ENCODE measurements around the gene ATP5ME.
"Not testable (repeated sequence)": the region's sequence is repeated elsewhere in the genome, so short reads cannot be mapped to it uniquely, and the experiment has no call there.

Gene ATP5ME

GRCh38 chr4:674172-675035 lies at the start of gene ATP5ME, which contains the start of gene MYL5:
TSS of gene ATP5ME (minus strand) at chr4:674276. CDS start at chr4:674247, 29 bp downstream.
TSS of gene MYL5 (plus strand) at chr4:674542. CDS start at chr4:678027, 3,485 bp downstream.
- peak; percentile 100 for DNase-seq

- no peak for DNase-seq
Observed at GRCh38 chr4:722851-723360, 48.8 kb upstream of the ATP5ME start.

GRCh38 chr4:722169-722725 lies 48.2 kb upstream of the ATP5ME start:
- no peak for DNase-seq

GRCh38 chr4:721261-722168 lies 47.4 kb upstream of the ATP5ME start:
- no peak for DNase-seq

GRCh38 chr4:720111-720860 lies 46.2 kb upstream of the ATP5ME start:
- no peak for DNase-seq

GRCh38 chr4:718460-718859 lies 44.4 kb upstream of the ATP5ME start:
- no peak for DNase-seq

GRCh38 chr4:717601-718320 lies 43.7 kb upstream of the ATP5ME start:
- DNase-seq = no peak

GRCh38 chr4:714087-714486 lies 40.0 kb upstream of the ATP5ME start:
- DNase-seq = no peak

GRCh38 chr4:712916-713632 lies 39.0 kb upstream of the ATP5ME start:
- no peak for DNase-seq

- DNase-seq = no peak
Observed at GRCh38 chr4:712093-712492, 38.0 kb upstream of the ATP5ME start.

GRCh38 chr4:710916-711315 lies 36.8 kb upstream of the ATP5ME start:
- no peak for DNase-seq

- no peak for DNase-seq
Observed at GRCh38 chr4:710116-710515, 36.0 kb upstream of the ATP5ME start.

GRCh38 chr4:709348-709747 lies 35.3 kb upstream of the ATP5ME start:
- DNase-seq = no peak

GRCh38 chr4:708631-708933 lies 34.5 kb upstream of the ATP5ME start:
- DNase-seq = no peak

- DNase-seq = no peak
Observed at GRCh38 chr4:707929-708630, 34.0 kb upstream of the ATP5ME start.

GRCh38 chr4:706834-707598 lies 32.9 kb upstream of the ATP5ME start:
- DNase-seq = no peak

- not testable (repeated sequence) for DNase-seq
Observed at GRCh38 chr4:706083-706633, 32.1 kb upstream of the ATP5ME start.

- DNase-seq = peak; percentile 99
Observed at GRCh38 chr4:705278-706082, 31.4 kb upstream of the ATP5ME start, which contains the start of gene PCGF3. TSS of gene PCGF3 (plus strand) at chr4:705832. CDS start at chr4:733681, 27,849 bp downstream.

- no peak for DNase-seq
Observed at GRCh38 chr4:704971-705277, 30.8 kb upstream of the ATP5ME start.

Data from DMS53 (cell line).